HepG2 (cell line): ENCODE results near the gene CCDC57. TPM values are rescaled to one million over a fixed set of nuclear protein-coding genes. Genes with fewer than 3 reads are reported as not detected.

Experiments
- ADNP ChIP-seq: sonication (generic); formaldehyde crosslinking; IDR thresholded peaks from 2 replicates; pipeline ENCODE4 v1.4.0; 2020; ENCODE audit warnings: missing genetic modification reagents
- BRCA1 ChIP-seq: sonication (generic); formaldehyde crosslinking; IDR thresholded peaks from 2 replicates; pipeline ENCODE4 v1.4.0; 2020; ENCODE audit warnings: missing genetic modification reagents
- FOXK1 ChIP-seq: sonication (generic); formaldehyde crosslinking; IDR thresholded peaks from 2 replicates; pipeline ENCODE4 v1.4.0; 2020; ENCODE audit warnings: low read depth, missing genetic modification reagents, borderline replicate concordance
- FOXP4 ChIP-seq: sonication (generic); formaldehyde crosslinking; IDR thresholded peaks from 2 replicates; pipeline ENCODE4 v1.4.0; 2020; ENCODE audit warnings: missing genetic modification reagents
- HDAC2 ChIP-seq: sonication (generic); formaldehyde crosslinking; IDR thresholded peaks from 2 replicates; pipeline ENCODE4 v1.4.0; 2020; ENCODE audit warnings: missing genetic modification reagents
- HNRNPLL ChIP-seq: fragments of 200-400 bp; formaldehyde crosslinking; IDR thresholded peaks from 2 replicates; pipeline ENCODE4 v1.6.1; 2017; ENCODE audit warnings: mild to moderate bottlenecking, low read depth, low read length; ENCODE audit not compliant: poor library complexity, severe bottlenecking
- MAF1 ChIP-seq: sonication (generic); formaldehyde crosslinking; IDR thresholded peaks from 2 replicates; pipeline ENCODE4 v1.5.0; 2020; ENCODE audit warnings: missing genetic modification reagents, borderline replicate concordance
- MAFF ChIP-seq: IDR thresholded peaks from 2 replicates; pipeline ENCODE4 v1.6.1; 2011; ENCODE audit warnings: low read depth, low read length, improper control_type of control experiment
- MEF2D ChIP-seq: sonication (generic); formaldehyde crosslinking; IDR thresholded peaks from 2 replicates; pipeline ENCODE4 v1.5.1; 2020; ENCODE audit warnings: mild to moderate bottlenecking, missing genetic modification reagents
- NR2F2 ChIP-seq: IDR thresholded peaks from 2 replicates; pipeline ENCODE4 v1.6.1; 2012; ENCODE audit warnings: low read depth, inconsistent platforms, borderline replicate concordance
- PAWR ChIP-seq: sonication (generic); formaldehyde crosslinking; IDR thresholded peaks from 2 replicates; pipeline ENCODE4 v1.4.0; 2020; ENCODE audit warnings: missing genetic modification reagents, mild to moderate bottlenecking, borderline replicate concordance
- PHF8 ChIP-seq: sonication (generic); formaldehyde crosslinking; IDR thresholded peaks from 2 replicates; pipeline ENCODE4 v1.5.0; 2020; ENCODE audit warnings: missing genetic modification reagents
- SNRNP70 ChIP-seq: fragments of 200-400 bp; formaldehyde crosslinking; IDR thresholded peaks from 2 replicates; pipeline ENCODE4 v1.6.1; 2017; ENCODE audit warnings: mild to moderate bottlenecking, low read depth, low read length, moderate library complexity
- SOX5 ChIP-seq: IDR thresholded peaks from 2 replicates; pipeline ENCODE4 v1.6.1; 2016; ENCODE audit warnings: borderline replicate concordance
- SOX6 ChIP-seq, 2 experiments: fragments of 450-650 bp in 1 of 2; sonication (generic) in 1 of 2; formaldehyde crosslinking in 1 of 2; IDR thresholded peaks; 2 replicates each; pipeline versions ENCODE4 v1.4.0 to v1.6.1; 2017 to 2020; ENCODE audit warnings: antibody characterized with exemption in 1 of 2, mild to moderate bottlenecking in 1 of 2, missing genetic modification reagents in 1 of 2
- SRY ChIP-seq: sonication (generic); formaldehyde crosslinking; IDR thresholded peaks from 2 replicates; pipeline ENCODE4 v1.8.0; 2022; ENCODE audit warnings: mild to moderate bottlenecking, missing genetic modification reagents
- ZBTB21 ChIP-seq: sonication (generic); formaldehyde crosslinking; IDR thresholded peaks from 2 replicates; pipeline ENCODE4 v1.4.0; 2020; ENCODE audit warnings: missing genetic modification reagents
- ZBTB7A ChIP-seq: sonication (generic); formaldehyde crosslinking; IDR thresholded peaks from 2 replicates; pipeline ENCODE4 v1.8.0; 2022; ENCODE audit warnings: mild to moderate bottlenecking, missing genetic modification reagents
- ZNF225 ChIP-seq: sonication (generic); formaldehyde crosslinking; IDR thresholded peaks from 2 replicates; pipeline ENCODE4 v1.4.0; 2020; ENCODE audit warnings: mild to moderate bottlenecking, missing genetic modification reagents
- ZNF296 ChIP-seq: sonication (generic); formaldehyde crosslinking; conservative IDR thresholded peaks from 2 replicates; pipeline ENCODE4 v1.5.0; 2020; ENCODE audit warnings: mild to moderate bottlenecking, missing genetic modification reagents
- ZNF3 ChIP-seq: IDR thresholded peaks from 2 replicates; pipeline ENCODE4 v1.7.0; 2017; ENCODE audit warnings: inconsistent platforms
- ZNF333 ChIP-seq: sonication (generic); formaldehyde crosslinking; IDR thresholded peaks from 2 replicates; pipeline ENCODE4 v1.4.0; 2020; ENCODE audit warnings: mild to moderate bottlenecking, missing genetic modification reagents, borderline replicate concordance
- ZNF383 ChIP-seq: sonication (generic); formaldehyde crosslinking; IDR thresholded peaks from 2 replicates; pipeline ENCODE4 v1.4.0; 2020; ENCODE audit warnings: missing genetic modification reagents, mild to moderate bottlenecking, borderline replicate concordance
- ZNF431 ChIP-seq: sonication (generic); formaldehyde crosslinking; IDR thresholded peaks from 2 replicates; pipeline ENCODE4 v1.9.0; 2022; ENCODE audit warnings: missing genetic modification reagents, low read depth, mild to moderate bottlenecking, borderline replicate concordance
- ZNF543 ChIP-seq: sonication (generic); formaldehyde crosslinking; IDR thresholded peaks from 2 replicates; pipeline ENCODE4 v1.4.0; 2020; ENCODE audit warnings: mild to moderate bottlenecking, missing genetic modification reagents
- ZNF761 ChIP-seq: sonication (generic); formaldehyde crosslinking; conservative IDR thresholded peaks from 2 replicates; pipeline ENCODE4 v1.4.0; 2020; ENCODE audit warnings: mild to moderate bottlenecking, missing genetic modification reagents
- ZNF777 ChIP-seq: sonication (generic); formaldehyde crosslinking; IDR thresholded peaks from 2 replicates; pipeline ENCODE4 v1.4.0; 2020; ENCODE audit warnings: missing genetic modification reagents
- polyA plus RNA-seq, 8 experiments: library from polyadenylated mRNA; depleted of rRNA in 3 of 8; stranded (reverse) in 7 of 8; unstranded in 1 of 8; fragments of >200 nt; fragmentation: Illumina TruSeq in 4 of 8; extraction: Trizol in 4 of 8; gene quantifications; 2 replicates each; pipeline versions ENCODE4 v1.2.1 to v1.2.3, GENCODE V29; 2011 to 2016; ENCODE audit warnings: low read depth in 4 of 8, missing spikeins in 1 of 8, mixed read lengths in 1 of 8; ENCODE audit not compliant: insufficient read depth in 1 of 8
- total RNA-seq, 5 experiments: library from RNA; depleted of rRNA; stranded (reverse); fragments of >200 nt; fragmentation: Illumina TruSeq; extraction: Trizol; gene quantifications; 2 replicates each; pipeline ENCODE4 v1.2.3, GENCODE V29; 2016; ENCODE audit warnings: low read depth in 1 of 5
- TF ChIP-seq, protein P1 (sequence below): sonication (generic); formaldehyde crosslinking; IDR thresholded peaks from 2 replicates; pipeline ENCODE4 v1.4.0; 2020; ENCODE audit warnings: mild to moderate bottlenecking, missing genetic modification reagents

Gene CCDC57
- total and polyA plus RNA-seq, 2 of the 13 experiments (the other 11 are each of a cell fraction or from before 2014, with no cell fraction given) = 59.3 to 59.9 TPM

GRCh38 chr17:82228842-82229697 is 16.4 kb upstream of the CCDC57 start, which contains the start of gene SLC16A3 (continued):
- TF ChIP-seq PAWR (CRISPR knock-in tag) (no peak), HDAC2 (CRISPR knock-in tag) (no peak; the same call in 1 of the 2 replicates), ZBTB21 (CRISPR knock-in tag) (no peak), PHF8 (CRISPR knock-in tag) (no peak; the same call in 1 of the 2 replicates), ZNF543 (CRISPR knock-in tag) (no peak), BRCA1 (CRISPR knock-in tag) (no peak), NR2F2 (0 out of 2 replicates have a peak, but pooled peaks have one; percentile 17), SNRNP70 (no peak), SOX5 (CRISPR knock-in tag) (no peak), ZNF3 (CRISPR knock-in tag) (no peak), FOXK1 (CRISPR knock-in tag) (no peak), ADNP (CRISPR knock-in tag) (no peak), MEF2D (CRISPR knock-in tag) (no peak), SRY (CRISPR knock-in tag) (peak; percentile 47), ZNF296 (CRISPR knock-in tag) (no peak), ZNF225 (CRISPR knock-in tag) (no peak), ZNF431 (no peak; the same call in 1 of the 2 replicates), SOX6 (IDR thresholded peaks at IDR 0.05) (no peak), SOX6 (CRISPR knock-in tag; IDR thresholded peaks at IDR 0.05) (no peak), MAFF (no peak), ZNF333 (CRISPR knock-in tag) (peak; percentile 61; the same call in 1 of the 2 replicates), FOXP4 (CRISPR knock-in tag) (no peak; the same call in none of the 2 replicates), ZNF383 (CRISPR knock-in tag) (no peak), MAF1 (CRISPR knock-in tag) (no peak), HNRNPLL (no peak), ZNF761 (no peak), ZBTB7A (CRISPR knock-in tag) (no peak), ZNF777 (no peak)
- TF ChIP-seq, protein P1, sequence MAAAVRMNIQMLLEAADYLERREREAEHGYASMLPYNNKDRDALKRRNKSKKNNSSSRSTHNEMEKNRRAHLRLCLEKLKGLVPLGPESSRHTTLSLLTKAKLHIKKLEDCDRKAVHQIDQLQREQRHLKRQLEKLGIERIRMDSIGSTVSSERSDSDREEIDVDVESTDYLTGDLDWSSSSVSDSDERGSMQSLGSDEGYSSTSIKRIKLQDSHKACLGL (CRISPR knock-in tag) = no peak; the same call in 1 of the 2 replicates
